Measurements from ENCODE around the gene GBX2.

The GBX2 gene

GRCh38 chr2:236193026-236193425 lies 24.8 kb upstream of the GBX2 start:
- no peak overlapping the region for H3K4me3 ChIP-seq (ENCODE audit: low read depth, low read length)
- DNase-seq (ENCODE audit: low read depth, low spot score), result no peak
- in situ Hi-C loops (cut with HindIII; ENCODE audit: low sequenced_read_pairs), result no loop called here
- TF ChIP-seq CTCF (IDR thresholded peaks at IDR 0.05; ENCODE audit: low read depth, low read length), result no peak

GRCh38 chr2:236190674-236191073 lies 22.5 kb upstream of the GBX2 start:
- no peak overlapping the region for H3K4me3 ChIP-seq (ENCODE audit: low read depth, low read length)
- in situ Hi-C loops (cut with HindIII; ENCODE audit: low sequenced_read_pairs), result no loop called here
- no peak for TF ChIP-seq CTCF (IDR thresholded peaks at IDR 0.05; ENCODE audit: low read depth, low read length)
- no peak for DNase-seq (ENCODE audit: low read depth, low spot score)

- in situ Hi-C loops (cut with HindIII; ENCODE audit: low sequenced_read_pairs), result no loop called here
- H3K4me3 ChIP-seq (ENCODE audit: low read depth, low read length), result no peak overlapping the region
- DNase-seq (ENCODE audit: low read depth, low spot score), result no peak
- TF ChIP-seq CTCF (IDR thresholded peaks at IDR 0.05; ENCODE audit: low read depth, low read length), result no peak
These were observed 16.5 kb upstream of the GBX2 start for GRCh38 chr2:236184701-236185100.

GRCh38 chr2:236180831-236181453 lies 12.8 kb upstream of the GBX2 start:
- TF ChIP-seq CTCF (IDR thresholded peaks at IDR 0.05; ENCODE audit: low read depth, low read length), result peak; percentile 63
- DNase-seq (ENCODE audit: low read depth, low spot score), result peak; percentile 73
- H3K4me3 ChIP-seq (ENCODE audit: low read depth, low read length), result no peak overlapping the region
- in situ Hi-C loops (cut with HindIII; ENCODE audit: low sequenced_read_pairs), result no loop called here

- DNase-seq (ENCODE audit: low read depth, low spot score), result no peak
- peak overlapping the region; percentile 12 for H3K4me3 ChIP-seq (ENCODE audit: low read depth, low read length)
- TF ChIP-seq CTCF (IDR thresholded peaks at IDR 0.05; ENCODE audit: low read depth, low read length), result no peak
- in situ Hi-C loops (cut with HindIII; ENCODE audit: low sequenced_read_pairs), result no loop called here
These were observed 12.1 kb upstream of the GBX2 start for GRCh38 chr2:236180076-236180816.

- TF ChIP-seq CTCF (IDR thresholded peaks at IDR 0.05; ENCODE audit: low read depth, low read length), result no peak
- no peak for DNase-seq (ENCODE audit: low read depth, low spot score)
- H3K4me3 ChIP-seq (ENCODE audit: low read depth, low read length), result peak overlapping the region; percentile 43
- in situ Hi-C loops (cut with HindIII; ENCODE audit: low sequenced_read_pairs), result no loop called here
These were observed 11.3 kb upstream of the GBX2 start for GRCh38 chr2:236179236-236180075.

Measured in astrocyte of the spinal cord (primary cell).